Left ventricle myocardium inferior (tissue), 1 donor: ENCODE data around the gene MAGI1. TPM values are rescaled to one million over a fixed set of nuclear protein-coding genes. Genes with fewer than 3 reads are reported as not detected.

Experiments
- DNase-seq: peaks from one replicate; pipeline ENCODE4 v3.0.0-alpha.2; 2020
- H3K27ac ChIP-seq: fragments of 200-600 bp; replicated peaks from 2 replicates; pipeline ENCODE4 v1.8.0; 2021
- H3K27me3 ChIP-seq: fragments of 200-600 bp; 2 replicates; pipeline ENCODE4 v1.8.0; 2021; ENCODE audit warnings: low read depth
- H3K36me3 ChIP-seq: fragments of 200-600 bp; 2 replicates; pipeline ENCODE4 v1.8.0; 2021
- H3K4me1 ChIP-seq: fragments of 200-600 bp; 2 replicates; pipeline ENCODE4 v1.8.0; 2021
- H3K4me3 ChIP-seq: fragments of 200-600 bp; 2 replicates; pipeline ENCODE4 v1.8.0; 2021; ENCODE audit warnings: mild to moderate bottlenecking, moderate library complexity
- H3K9me3 ChIP-seq: fragments of 200-600 bp; replicated peaks from 2 replicates; pipeline ENCODE4 v1.8.0; 2021
- CTCF ChIP-seq: fragments of 200-600 bp; IDR thresholded peaks from 2 replicates; pipeline ENCODE4 v1.8.0; 2021; ENCODE audit warnings: antibody characterized with exemption, mild to moderate bottlenecking, borderline replicate concordance
- intact Hi-C: fragments of 100-400 bp; cut with micrococcal nuclease; formaldehyde crosslinking; loops from one replicate; pipeline ENCODE4 v1.11.0; 2022
- total RNA-seq: library from RNA; stranded (reverse); fragmentation: NEBNext Ultra II Directional; extraction: Animal tissue kit (Norgen Biotek cat#: 25700); gene quantifications from one replicate; pipeline ENCODE4 v1.2.1, GENCODE V29; 2021
- donor health status: DM: no; HTN: yes; CAD: no; lungs with severe emphysema.

MAGI1 gene
- total RNA-seq, 1 donor from 2014 or later = 36.6 TPM

GRCh38 chr3:65368866-65369265 is 669.9 kb downstream of the MAGI1 start:
- Histone ChIP-seq H3K9me3 (no peaks in the 10 kb centered on the region), H3K4me1 (no peaks in the 10 kb centered on the region), H3K27me3 (no peaks in the 10 kb centered on the region), H3K36me3 (peaks cover 19% of the 10 kb centered on the region), H3K27ac (no peak overlapping the region), H3K4me3 (no peak overlapping the region)
- no peak for TF ChIP-seq CTCF
- intact Hi-C loops = no loop called here
- no peak for DNase-seq

GRCh38 chr3:65362688-65363087 is 676.0 kb downstream of the MAGI1 start:
- Histone ChIP-seq H3K36me3 (peaks cover 66% of the 10 kb centered on the region), H3K4me1 (no peaks in the 10 kb centered on the region), H3K4me3 (no peak overlapping the region), H3K27me3 (no peaks in the 10 kb centered on the region), H3K9me3 (peaks cover 7% of the 10 kb centered on the region), H3K27ac (no peak overlapping the region)
- intact Hi-C loops = no loop called here
- TF ChIP-seq CTCF = no peak
- no peak for DNase-seq

GRCh38 chr3:65361448-65361847 is 677.3 kb downstream of the MAGI1 start:
- no peak for TF ChIP-seq CTCF
- H3K4me3 ChIP-seq = no peak overlapping the region
- H3K9me3 ChIP-seq = peaks cover 7% of the 10 kb centered on the region
- no peak overlapping the region for H3K27ac ChIP-seq
- peaks cover 72% of the 10 kb centered on the region for H3K36me3 ChIP-seq
- intact Hi-C loops = no loop called here
- no peak for DNase-seq
- H3K4me1 ChIP-seq = no peaks in the 10 kb centered on the region
- H3K27me3 ChIP-seq = no peaks in the 10 kb centered on the region

- Histone ChIP-seq H3K36me3 (peaks cover 46% of the 10 kb centered on the region), H3K27me3 (no peaks in the 10 kb centered on the region), H3K4me3 (peak overlapping the region; percentile 41), H3K27ac (no peak overlapping the region), H3K9me3 (peaks cover 1% of the 10 kb centered on the region), H3K4me1 (peaks cover 7% of the 10 kb centered on the region)
- no peak for DNase-seq
- TF ChIP-seq CTCF = no peak
- intact Hi-C loops = no loop called here
Observed at GRCh38 chr3:65356331-65357248, 682.1 kb downstream of the MAGI1 start.

GRCh38 chr3:65354880-65355279 is 683.8 kb downstream of the MAGI1 start:
- Histone ChIP-seq H3K4me1 (peaks cover 7% of the 10 kb centered on the region), H3K9me3 (no peaks in the 10 kb centered on the region), H3K27me3 (no peaks in the 10 kb centered on the region), H3K27ac (no peak overlapping the region), H3K36me3 (peaks cover 29% of the 10 kb centered on the region), H3K4me3 (no peak overlapping the region)
- TF ChIP-seq CTCF = no peak
- intact Hi-C loops = no loop called here
- no peak for DNase-seq
